Neural progenitor cell (in vitro differentiated cells): ENCODE measurements around the gene PRKAG2.
"Not testable (repeated sequence)": the region's sequence is repeated elsewhere in the genome, so short reads cannot be mapped to it uniquely, and the experiment has no call there.

Experiments used
- EZH2phosphoT487 ChIP-seq: fragments of 200-600 bp; sonication (generic); IDR thresholded peaks from 2 replicates; pipeline ENCODE4 v1.6.1; 2017; ENCODE audit warnings: antibody characterized with exemption
- TF ChIP-seq, protein P1 (sequence below): fragments of 200-600 bp; sonication (generic); IDR thresholded peaks from 2 replicates; pipeline ENCODE4 v1.5.1; 2017; ENCODE audit warnings: antibody characterized with exemption, mild to moderate bottlenecking

- TF ChIP-seq, protein P1, sequence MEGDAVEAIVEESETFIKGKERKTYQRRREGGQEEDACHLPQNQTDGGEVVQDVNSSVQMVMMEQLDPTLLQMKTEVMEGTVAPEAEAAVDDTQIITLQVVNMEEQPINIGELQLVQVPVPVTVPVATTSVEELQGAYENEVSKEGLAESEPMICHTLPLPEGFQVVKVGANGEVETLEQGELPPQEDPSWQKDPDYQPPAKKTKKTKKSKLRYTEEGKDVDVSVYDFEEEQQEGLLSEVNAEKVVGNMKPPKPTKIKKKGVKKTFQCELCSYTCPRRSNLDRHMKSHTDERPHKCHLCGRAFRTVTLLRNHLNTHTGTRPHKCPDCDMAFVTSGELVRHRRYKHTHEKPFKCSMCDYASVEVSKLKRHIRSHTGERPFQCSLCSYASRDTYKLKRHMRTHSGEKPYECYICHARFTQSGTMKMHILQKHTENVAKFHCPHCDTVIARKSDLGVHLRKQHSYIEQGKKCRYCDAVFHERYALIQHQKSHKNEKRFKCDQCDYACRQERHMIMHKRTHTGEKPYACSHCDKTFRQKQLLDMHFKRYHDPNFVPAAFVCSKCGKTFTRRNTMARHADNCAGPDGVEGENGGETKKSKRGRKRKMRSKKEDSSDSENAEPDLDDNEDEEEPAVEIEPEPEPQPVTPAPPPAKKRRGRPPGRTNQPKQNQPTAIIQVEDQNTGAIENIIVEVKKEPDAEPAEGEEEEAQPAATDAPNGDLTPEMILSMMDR, result not testable (repeated sequence)
- not testable (repeated sequence) for TF ChIP-seq EZH2phosphoT487
Observed at GRCh38 chr7:151910655-151911054, 33.7 kb upstream of the PRKAG2 start.
